Astrocyte (in vitro differentiated cells and primary cell): ENCODE data around the gene CMTM7.

Experiments
- CTCF ChIP-seq: IDR thresholded peaks from 2 replicates; pipeline ENCODE4 v1.5.1; 2011; ENCODE audit warnings: low read depth, mild to moderate bottlenecking, inconsistent platforms, low read length, moderate library complexity; ENCODE audit not compliant: insufficient read depth
- EZH2 ChIP-seq: IDR thresholded peaks from 2 replicates; pipeline ENCODE4 v1.6.1; 2012; ENCODE audit warnings: mild to moderate bottlenecking, low read length, inconsistent platforms; ENCODE audit not compliant: insufficient read depth

- TF ChIP-seq EZH2 (no peak), CTCF (no peak)
These were observed 89.0 kb downstream of the CMTM7 start for GRCh38 chr3:32480604-32481003.
